Loucy (cell line): ENCODE results near the gene HEG1.

Experiments used
- H2AFZ ChIP-seq: fragments of 200-600 bp; sonication (generic); 2 replicates; pipeline ENCODE4 v1.6.0; 2016; ENCODE audit warnings: antibody characterized with exemption, mild to moderate bottlenecking, low read length, moderate library complexity
- H3F3A ChIP-seq: fragments of 200-600 bp; 2 replicates; pipeline ENCODE4 v1.6.0; 2016; ENCODE audit warnings: antibody characterized with exemption, low read depth, mild to moderate bottlenecking
- H3K27me3 ChIP-seq: fragments of 200-600 bp; sonication (generic); 2 replicates; pipeline ENCODE4 v1.6.1; 2014; ENCODE audit warnings: low read length, mild to moderate bottlenecking; ENCODE audit not compliant: insufficient read depth, poor library complexity, severe bottlenecking
- H3K36me3 ChIP-seq: fragments of 200-600 bp; sonication (generic); 2 replicates; pipeline ENCODE4 v1.6.1; 2016; ENCODE audit warnings: low read length; ENCODE audit not compliant: insufficient read depth
- H3K4me1 ChIP-seq: fragments of 200-600 bp; sonication (generic); 2 replicates; pipeline ENCODE4 v1.5.1; 2014; ENCODE audit warnings: low read length, mild to moderate bottlenecking; ENCODE audit not compliant: insufficient read depth, poor library complexity, severe bottlenecking
- H3K4me2 ChIP-seq: fragments of 200-600 bp; sonication (generic); 2 replicates; pipeline ENCODE4 v1.6.0; 2014; ENCODE audit warnings: antibody characterized with exemption, low read length, low read depth, mild to moderate bottlenecking; ENCODE audit not compliant: poor library complexity, severe bottlenecking
- H3K4me3 ChIP-seq: fragments of 200-600 bp; sonication (generic); 2 replicates; pipeline ENCODE4 v1.5.1; 2014; ENCODE audit warnings: low read length, mild to moderate bottlenecking, mixed read lengths; ENCODE audit not compliant: poor library complexity, severe bottlenecking
- H3K79me2 ChIP-seq: fragments of 200-600 bp; sonication (generic); 2 replicates; pipeline ENCODE4 v1.6.1; 2014; ENCODE audit warnings: low read length; ENCODE audit not compliant: insufficient read depth
- H3K9ac ChIP-seq: fragments of 200-600 bp; sonication (generic); 2 replicates; pipeline ENCODE4 v1.6.0; 2014; ENCODE audit warnings: mild to moderate bottlenecking, low read depth, low read length, moderate library complexity; ENCODE audit not compliant: poor library complexity, severe bottlenecking
- H3K9me2 ChIP-seq: fragments of 200-600 bp; sonication (generic); replicated peaks from 2 replicates; pipeline ENCODE4 v1.6.1; 2016; ENCODE audit warnings: low read depth, low read length, mixed read lengths
- H3K9me3 ChIP-seq: fragments of 200-600 bp; sonication (generic); 2 replicates; pipeline ENCODE4 v1.6.1; 2014; ENCODE audit warnings: mild to moderate bottlenecking, antibody characterized with exemption, low read length, low read depth; ENCODE audit not compliant: insufficient read depth
- H4K20me1 ChIP-seq: fragments of 200-600 bp; sonication (generic); 2 replicates; pipeline ENCODE4 v1.6.0; 2014; ENCODE audit warnings: antibody characterized with exemption, low read length, mild to moderate bottlenecking; ENCODE audit not compliant: insufficient read depth, poor library complexity, severe bottlenecking
- CTCF ChIP-seq: fragments of 200-600 bp; sonication (generic); conservative IDR thresholded peaks from 2 replicates; pipeline ENCODE4 v1.5.1; 2014; ENCODE audit warnings: mild to moderate bottlenecking, antibody characterized with exemption, low read length
- EZH2phosphoT487 ChIP-seq: fragments of 200-600 bp; IDR thresholded peaks from 2 replicates; pipeline ENCODE4 v1.6.1; 2018; ENCODE audit warnings: antibody characterized with exemption, mild to moderate bottlenecking, moderate library complexity, borderline replicate concordance

HEG1 gene

GRCh38 chr3:124927574-124928045 is 128.2 kb downstream of the HEG1 start:
- no peak for TF ChIP-seq EZH2phosphoT487
- no peak for TF ChIP-seq CTCF
- Histone ChIP-seq H3K4me2 (no peak overlapping the region), H3K4me3 (no peak overlapping the region)

GRCh38 chr3:124926426-124927101 is 129.2 kb downstream of the HEG1 start:
- Histone ChIP-seq H3K4me3 (no peak overlapping the region), H3K4me2 (no peak overlapping the region), H3K4me1 (no peaks in the 10 kb centered on the region), H3K27me3 (no peaks in the 10 kb centered on the region), H3K79me2 (no peaks in the 10 kb centered on the region), H3F3A (no peaks in the 10 kb centered on the region), H3K9me2 (no peaks in the 10 kb centered on the region), H3K9ac (no peak overlapping the region), H4K20me1 (no peaks in the 10 kb centered on the region), H3K36me3 (no peaks in the 10 kb centered on the region), H3K9me3 (no peaks in the 10 kb centered on the region), H2AFZ (no peak overlapping the region)
- TF ChIP-seq CTCF (no peak), EZH2phosphoT487 (no peak)

More at GRCh38 chr3:124927574-124928045, 128.2 kb downstream of the HEG1 start:
- H3K9me2 ChIP-seq, result no peaks in the 10 kb centered on the region
- no peaks in the 10 kb centered on the region for H3K79me2 ChIP-seq
- no peaks in the 10 kb centered on the region for H3K4me1 ChIP-seq
- H2AFZ ChIP-seq, result no peak overlapping the region
- H3K36me3 ChIP-seq, result no peaks in the 10 kb centered on the region
- no peaks in the 10 kb centered on the region for H4K20me1 ChIP-seq
- H3F3A ChIP-seq, result no peaks in the 10 kb centered on the region
- no peak overlapping the region for H3K9ac ChIP-seq
- H3K9me3 ChIP-seq, result no peaks in the 10 kb centered on the region
- H3K27me3 ChIP-seq, result no peaks in the 10 kb centered on the region

- Histone ChIP-seq H3K4me3 (no peak overlapping the region), H3K79me2 (no peaks in the 10 kb centered on the region), H3K4me1 (no peaks in the 10 kb centered on the region), H3K27me3 (no peaks in the 10 kb centered on the region), H3F3A (no peaks in the 10 kb centered on the region), H4K20me1 (no peaks in the 10 kb centered on the region), H3K9me3 (no peaks in the 10 kb centered on the region), H3K9ac (no peak overlapping the region), H3K4me2 (no peak overlapping the region), H2AFZ (no peak overlapping the region), H3K36me3 (no peaks in the 10 kb centered on the region), H3K9me2 (no peaks in the 10 kb centered on the region)
- TF ChIP-seq EZH2phosphoT487 (no peak), CTCF (no peak)
Observed at GRCh38 chr3:124924741-124925140, 131.1 kb downstream of the HEG1 start.
